ENCODE data around the gene ATP5MC3. TPM values are rescaled to one million over a fixed set of nuclear protein-coding genes. Genes with fewer than 3 reads are reported as not detected.

ATP5MC3 gene
- total RNA-seq, 1 experiment from 2014 or later = 287 TPM

DNA sequence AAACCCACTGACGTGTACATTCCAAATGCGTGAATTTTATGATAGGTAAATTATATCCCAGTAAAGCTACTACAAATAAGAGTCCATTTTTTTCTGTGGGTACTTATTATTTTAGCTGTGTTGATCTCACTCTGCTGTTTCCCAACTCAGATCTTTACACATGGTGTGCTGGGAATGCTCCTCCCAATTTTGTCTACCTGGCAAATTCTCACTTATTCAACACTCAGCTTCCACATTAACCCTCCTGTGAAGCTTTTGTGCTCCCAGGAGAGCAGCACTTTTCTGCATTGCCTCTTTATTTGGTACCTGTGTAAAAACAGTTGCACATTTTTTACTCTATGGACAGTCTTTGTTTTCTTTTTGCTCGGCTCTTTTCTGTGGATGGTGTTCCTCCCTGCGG lies 38.6 kb upstream of the ATP5MC3 start:
- intact Hi-C loops (cut with micrococcal nuclease; ENCODE audit: unreplicated experiment) (no loop called here), in situ Hi-C loops (cut with HindIII; ENCODE audit: low pct_unique_long_range_greater_than_20kb, low sequenced_read_pairs) (no loop called here)
- DNase-seq (ENCODE audit: low read depth, low spot score) (no peak), ATAC-seq (no peak)
- Histone ChIP-seq H3K36me3 (ENCODE audit: control insufficient read depth, insufficient read depth, low read length) (no peaks in the 10 kb centered on the region), H3K9me3 (ENCODE audit: control insufficient read depth, insufficient read depth, low read depth, low read length) (no peaks in the 10 kb centered on the region), H3K4me1 (ENCODE audit: control insufficient read depth, insufficient read depth, low read length) (no peaks in the 10 kb centered on the region), H3K27me3 (ENCODE audit: control insufficient read depth, insufficient read depth, low read length) (peaks cover 10% of the 10 kb centered on the region), H3K4me3 (ENCODE audit: low read depth in 2 of 2, low read length in 2 of 2) (no peak overlapping the region), H3K27ac (ENCODE audit: low read length) (no peak overlapping the region)
- POLR2A ChIA-PET = no interaction called here
- CTCF ChIA-PET = interaction anchor here (0.5 kb wide), 1 partner anchor 22 kb away, joined by 4 read pairs; no protein-coding TSS in a partner anchor
- TF ChIP-seq, protein P1, sequence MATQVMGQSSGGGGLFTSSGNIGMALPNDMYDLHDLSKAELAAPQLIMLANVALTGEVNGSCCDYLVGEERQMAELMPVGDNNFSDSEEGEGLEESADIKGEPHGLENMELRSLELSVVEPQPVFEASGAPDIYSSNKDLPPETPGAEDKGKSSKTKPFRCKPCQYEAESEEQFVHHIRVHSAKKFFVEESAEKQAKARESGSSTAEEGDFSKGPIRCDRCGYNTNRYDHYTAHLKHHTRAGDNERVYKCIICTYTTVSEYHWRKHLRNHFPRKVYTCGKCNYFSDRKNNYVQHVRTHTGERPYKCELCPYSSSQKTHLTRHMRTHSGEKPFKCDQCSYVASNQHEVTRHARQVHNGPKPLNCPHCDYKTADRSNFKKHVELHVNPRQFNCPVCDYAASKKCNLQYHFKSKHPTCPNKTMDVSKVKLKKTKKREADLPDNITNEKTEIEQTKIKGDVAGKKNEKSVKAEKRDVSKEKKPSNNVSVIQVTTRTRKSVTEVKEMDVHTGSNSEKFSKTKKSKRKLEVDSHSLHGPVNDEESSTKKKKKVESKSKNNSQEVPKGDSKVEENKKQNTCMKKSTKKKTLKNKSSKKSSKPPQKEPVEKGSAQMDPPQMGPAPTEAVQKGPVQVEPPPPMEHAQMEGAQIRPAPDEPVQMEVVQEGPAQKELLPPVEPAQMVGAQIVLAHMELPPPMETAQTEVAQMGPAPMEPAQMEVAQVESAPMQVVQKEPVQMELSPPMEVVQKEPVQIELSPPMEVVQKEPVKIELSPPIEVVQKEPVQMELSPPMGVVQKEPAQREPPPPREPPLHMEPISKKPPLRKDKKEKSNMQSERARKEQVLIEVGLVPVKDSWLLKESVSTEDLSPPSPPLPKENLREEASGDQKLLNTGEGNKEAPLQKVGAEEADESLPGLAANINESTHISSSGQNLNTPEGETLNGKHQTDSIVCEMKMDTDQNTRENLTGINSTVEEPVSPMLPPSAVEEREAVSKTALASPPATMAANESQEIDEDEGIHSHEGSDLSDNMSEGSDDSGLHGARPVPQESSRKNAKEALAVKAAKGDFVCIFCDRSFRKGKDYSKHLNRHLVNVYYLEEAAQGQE (IDR thresholded peaks at IDR 0.05; ENCODE audit: insufficient read depth in 1 of 2, low read depth in 2 of 2, low read length in 1 of 2) = no peak
- TF ChIP-seq, protein P2, sequence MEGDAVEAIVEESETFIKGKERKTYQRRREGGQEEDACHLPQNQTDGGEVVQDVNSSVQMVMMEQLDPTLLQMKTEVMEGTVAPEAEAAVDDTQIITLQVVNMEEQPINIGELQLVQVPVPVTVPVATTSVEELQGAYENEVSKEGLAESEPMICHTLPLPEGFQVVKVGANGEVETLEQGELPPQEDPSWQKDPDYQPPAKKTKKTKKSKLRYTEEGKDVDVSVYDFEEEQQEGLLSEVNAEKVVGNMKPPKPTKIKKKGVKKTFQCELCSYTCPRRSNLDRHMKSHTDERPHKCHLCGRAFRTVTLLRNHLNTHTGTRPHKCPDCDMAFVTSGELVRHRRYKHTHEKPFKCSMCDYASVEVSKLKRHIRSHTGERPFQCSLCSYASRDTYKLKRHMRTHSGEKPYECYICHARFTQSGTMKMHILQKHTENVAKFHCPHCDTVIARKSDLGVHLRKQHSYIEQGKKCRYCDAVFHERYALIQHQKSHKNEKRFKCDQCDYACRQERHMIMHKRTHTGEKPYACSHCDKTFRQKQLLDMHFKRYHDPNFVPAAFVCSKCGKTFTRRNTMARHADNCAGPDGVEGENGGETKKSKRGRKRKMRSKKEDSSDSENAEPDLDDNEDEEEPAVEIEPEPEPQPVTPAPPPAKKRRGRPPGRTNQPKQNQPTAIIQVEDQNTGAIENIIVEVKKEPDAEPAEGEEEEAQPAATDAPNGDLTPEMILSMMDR (IDR thresholded peaks at IDR 0.05) = no peak
- TF ChIP-seq SIN3A (IDR thresholded peaks at IDR 0.05; ENCODE audit: borderline replicate concordance, insufficient read depth, low read depth, low read length) = no peak
- TF ChIP-seq TCF7L2 (IDR thresholded peaks at IDR 0.05; ENCODE audit: low read depth, low read length) = no peak
- TF ChIP-seq POLR2AphosphoS5 (IDR thresholded peaks at IDR 0.05; ENCODE audit: low read depth, low read length) = no peak
- no TSS peak for BruUV-seq (replicated peaks)

DNA sequence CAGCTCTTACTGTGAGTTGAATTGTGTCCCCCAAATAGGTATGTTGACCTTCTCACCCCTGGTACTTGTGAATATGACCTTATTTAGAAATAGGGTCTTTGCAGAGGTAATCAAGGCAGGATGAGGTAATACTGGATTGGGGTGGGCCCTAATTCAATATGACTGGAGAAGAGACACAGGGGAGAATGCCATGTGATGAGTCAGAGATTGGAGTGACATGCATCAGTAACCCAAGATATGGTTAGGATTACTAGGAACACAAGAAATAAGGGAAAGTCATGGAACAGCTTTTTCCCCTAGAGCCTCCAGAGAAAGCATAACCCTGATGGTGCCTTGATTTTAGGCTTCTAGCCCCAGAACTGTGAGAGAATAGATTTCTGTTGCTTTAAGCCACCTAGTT lies 37.0 kb upstream of the ATP5MC3 start:
- H3K36me3 ChIP-seq (ENCODE audit: control insufficient read depth, insufficient read depth, low read length) = no peaks in the 10 kb centered on the region
- ChIA-PET POLR2A (no interaction called here), CTCF (no interaction called here)
- DNase-seq (ENCODE audit: low read depth, low spot score) = no peak
- BruUV-seq (replicated peaks) = no TSS peak
- ATAC-seq = no peak
- H3K4me1 ChIP-seq (ENCODE audit: control insufficient read depth, insufficient read depth, low read length) = no peaks in the 10 kb centered on the region
- intact Hi-C loops (cut with micrococcal nuclease; ENCODE audit: unreplicated experiment) = no loop called here
- in situ Hi-C loops (cut with HindIII; ENCODE audit: low pct_unique_long_range_greater_than_20kb, low sequenced_read_pairs) = no loop called here
- no peak overlapping the region for H3K4me3 ChIP-seq (ENCODE audit: low read depth in 2 of 2, low read length in 2 of 2)
- TF ChIP-seq, protein P1 (IDR thresholded peaks at IDR 0.05; ENCODE audit: insufficient read depth in 1 of 2, low read depth in 2 of 2, low read length in 1 of 2) = no peak
- TF ChIP-seq, protein P2 (IDR thresholded peaks at IDR 0.05) = no peak
- no peak for TF ChIP-seq TCF7L2 (IDR thresholded peaks at IDR 0.05; ENCODE audit: low read depth, low read length)
- no peak for TF ChIP-seq SIN3A (IDR thresholded peaks at IDR 0.05; ENCODE audit: borderline replicate concordance, insufficient read depth, low read depth, low read length)
- no peak for TF ChIP-seq POLR2AphosphoS5 (IDR thresholded peaks at IDR 0.05; ENCODE audit: low read depth, low read length)
- peaks cover 5% of the 10 kb centered on the region for H3K27me3 ChIP-seq (ENCODE audit: control insufficient read depth, insufficient read depth, low read length)
- H3K27ac ChIP-seq (ENCODE audit: low read length) = no peak overlapping the region
- no peaks in the 10 kb centered on the region for H3K9me3 ChIP-seq (ENCODE audit: control insufficient read depth, insufficient read depth, low read depth, low read length)
